Psoas muscle (tissue), 8 donors: ENCODE measurements around the gene GOLGA1. TPM values are rescaled to one million over a fixed set of nuclear protein-coding genes. Genes with fewer than 3 reads are reported as not detected.

ENCODE experiments used
- ATAC-seq, 4 donors: fragments of 200-7000 bp; cut with Tn5 transposase; one replicate each; pipeline ENCODE4 v1.9.1; 2020; ENCODE audit warnings: moderate library complexity in 3 of 4, mild to moderate bottlenecking in 2 of 4
- DNase-seq, 2 donors: peaks; one replicate each; pipeline ENCODE4 v3.0.0-alpha.2; 2020
- H3K27ac ChIP-seq: fragments of 200-600 bp; one replicate; pipeline ENCODE4 v1.8.0; 2022
- H3K27me3 ChIP-seq, 3 donors: fragments of 200-600 bp in 1 of 3; one replicate each; pipeline versions ENCODE4 v1.6.1 to v1.8.0; 2013 to 2022; ENCODE audit warnings: low read length in 2 of 3, mild to moderate bottlenecking in 2 of 3, moderate library complexity in 1 of 3; ENCODE audit not compliant: insufficient read depth in 3 of 3
- H3K36me3 ChIP-seq, 2 donors: fragments of 200-600 bp in 1 of 2; one replicate each; pipeline versions ENCODE4 v1.6.1 to v1.8.0; 2013 to 2022; ENCODE audit warnings: low read depth in 1 of 2, mild to moderate bottlenecking in 1 of 2, moderate library complexity in 1 of 2; ENCODE audit not compliant: insufficient read depth in 1 of 2
- H3K4me1 ChIP-seq: fragments of 200-600 bp; one replicate; pipeline ENCODE4 v1.8.0; 2022
- H3K4me3 ChIP-seq: fragments of 200-600 bp; one replicate; pipeline ENCODE4 v1.8.0; 2022; ENCODE audit warnings: mild to moderate bottlenecking
- H3K9me3 ChIP-seq: fragments of 200-600 bp; one replicate; pipeline ENCODE4 v1.8.0; 2022
- whole genome bisulfite sequencing, 3 donors: extraction: QIAGEN DNeasy Blood & Tissue Kit; methylation state at CpG; one replicate each; pipeline versions ENCODE4 v1.1.6 to v1.1.7; 2013; 5-methylcytosine and 5-hydroxymethylcytosine counted together
- intact Hi-C, 2 donors: fragments of 100-400 bp; cut with DNase I; formaldehyde crosslinking; loops; one replicate each; pipeline versions ENCODE4 v1.11.0 to v1.14.2; 2022
- polyA plus RNA-seq, 3 donors: library from polyadenylated mRNA; stranded (reverse); fragments of 200-250 nt; gene quantifications; one replicate each; pipeline ENCODE4 v1.2.3, GENCODE V29; 2013
- total RNA-seq, 4 donors: library from RNA; stranded (reverse); fragmentation: NEBNext Ultra II Directional in 2 of 4; extraction: Animal tissue kit (Norgen Biotek cat#: 25700) in 2 of 4; gene quantifications; one replicate each; pipeline versions ENCODE4 v1.2.1 to v1.2.4, GENCODE V29; 2021 to 2023
- TF ChIP-seq, protein P1 (sequence below): fragments of 200-600 bp; IDR thresholded peaks from one replicate; pipeline ENCODE4 v1.8.0; 2022; ENCODE audit warnings: antibody characterized with exemption
- donor health status: healthy with polysubstance abuse.
- donor health status: DM: no; HTN: no; CAD: no; lungs with moderate emphysema.
- donor health status: Bipolar disorder and iron deficiency.
- donor health status: healthy.
- donor health status: DM: yes; HTN: yes; CAD: no.
- donor health status: DM: no; HTN: no; CAD: no.
- donor health status: DM: no; HTN: no; CAD: no.
- donor health status: DM: yes; HTN: yes; CAD: no.

GOLGA1 gene
- total and polyA plus RNA-seq, 7 donors: 8.0 to 23.0 (median 15.2) TPM

DNA sequence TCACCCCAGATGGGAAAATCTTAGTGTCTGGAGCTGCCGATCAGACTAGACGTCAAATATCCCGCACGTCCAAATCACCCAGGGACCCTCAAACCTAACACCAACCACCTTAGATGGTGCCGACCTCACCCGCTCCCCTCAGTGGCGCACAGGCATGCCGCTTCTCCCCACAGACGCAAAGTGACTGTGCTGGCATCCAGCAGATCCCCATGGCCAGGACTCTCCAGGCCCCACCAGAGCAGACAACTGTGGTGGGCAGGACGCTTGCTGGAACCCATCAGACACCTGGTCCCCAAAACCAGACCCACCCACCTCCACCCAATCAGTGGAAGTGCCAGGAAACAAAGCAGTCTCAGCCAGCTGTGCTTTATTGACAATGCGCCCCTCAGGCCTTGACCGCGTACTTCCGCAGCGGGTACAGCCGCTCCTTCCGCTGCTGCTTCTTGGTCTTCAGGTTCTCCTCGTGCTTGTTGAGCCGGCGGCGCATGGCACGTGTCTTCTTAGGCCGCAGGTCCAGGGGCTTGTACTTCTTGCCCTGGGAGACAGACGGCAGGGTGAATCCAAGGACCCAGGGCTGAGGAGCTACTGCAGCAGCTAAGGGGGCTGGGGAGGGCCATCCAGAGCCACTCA lies 83.2 kb downstream of the GOLGA1 start:
- Histone ChIP-seq H3K4me1 (peaks cover 30% of the 10 kb centered on the region), H3K9me3 (no peaks in the 10 kb centered on the region), H3K27me3 (no peaks in the 10 kb centered on the region), H3K4me3 (no peak overlapping the region), H3K36me3 (peaks cover 8 to 50% of the 10 kb centered on the region in 2 donors), H3K27ac (peak overlapping the region; percentile 24)
- 83 to 84% (median 84%) methylated on average over 24 of the region's 24 CpGs for WGBS, 3 donors
- intact Hi-C loops: no loop called here
- ATAC-seq: no peak
- TF ChIP-seq, protein P1, sequence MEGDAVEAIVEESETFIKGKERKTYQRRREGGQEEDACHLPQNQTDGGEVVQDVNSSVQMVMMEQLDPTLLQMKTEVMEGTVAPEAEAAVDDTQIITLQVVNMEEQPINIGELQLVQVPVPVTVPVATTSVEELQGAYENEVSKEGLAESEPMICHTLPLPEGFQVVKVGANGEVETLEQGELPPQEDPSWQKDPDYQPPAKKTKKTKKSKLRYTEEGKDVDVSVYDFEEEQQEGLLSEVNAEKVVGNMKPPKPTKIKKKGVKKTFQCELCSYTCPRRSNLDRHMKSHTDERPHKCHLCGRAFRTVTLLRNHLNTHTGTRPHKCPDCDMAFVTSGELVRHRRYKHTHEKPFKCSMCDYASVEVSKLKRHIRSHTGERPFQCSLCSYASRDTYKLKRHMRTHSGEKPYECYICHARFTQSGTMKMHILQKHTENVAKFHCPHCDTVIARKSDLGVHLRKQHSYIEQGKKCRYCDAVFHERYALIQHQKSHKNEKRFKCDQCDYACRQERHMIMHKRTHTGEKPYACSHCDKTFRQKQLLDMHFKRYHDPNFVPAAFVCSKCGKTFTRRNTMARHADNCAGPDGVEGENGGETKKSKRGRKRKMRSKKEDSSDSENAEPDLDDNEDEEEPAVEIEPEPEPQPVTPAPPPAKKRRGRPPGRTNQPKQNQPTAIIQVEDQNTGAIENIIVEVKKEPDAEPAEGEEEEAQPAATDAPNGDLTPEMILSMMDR: no peak
- no peak for DNase-seq

- peaks cover 7 to 49% of the 10 kb centered on the region in 2 donors for H3K36me3 ChIP-seq
- no peak overlapping the region for H3K27ac ChIP-seq
- TF ChIP-seq, protein P1: no peak
- H3K4me1 ChIP-seq: peaks cover 35% of the 10 kb centered on the region
- H3K9me3 ChIP-seq: no peaks in the 10 kb centered on the region
- H3K4me3 ChIP-seq: no peak overlapping the region
- DNase-seq (no peak), ATAC-seq (no peak)
- WGBS, 3 donors: 59 to 73% (median 65%) methylated on average over 15 to 16 of the region's 16 CpGs
- intact Hi-C loops: no loop called here
- no peaks in the 10 kb centered on the region for H3K27me3 ChIP-seq
Measured at GRCh38 chr9:124855944-124856765, 84.7 kb downstream of the GOLGA1 start.

DNA sequence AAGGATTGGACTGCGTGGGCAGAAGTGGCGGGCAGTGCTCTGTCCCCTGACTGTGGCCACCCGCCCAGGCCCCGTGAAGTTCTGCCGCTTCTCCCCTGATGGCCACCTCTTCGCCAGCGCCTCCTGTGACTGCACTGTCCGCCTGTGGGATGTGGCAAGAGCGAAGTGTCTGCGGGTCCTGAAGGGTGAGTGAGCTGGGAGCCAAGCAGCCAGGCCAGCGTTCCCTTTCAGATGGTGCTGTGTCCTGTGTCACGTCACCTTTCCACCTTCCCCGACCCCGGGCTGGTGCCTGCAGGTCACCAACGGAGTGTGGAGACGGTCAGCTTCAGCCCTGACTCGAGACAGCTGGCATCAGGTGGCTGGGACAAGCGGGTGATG lies 85.3 kb downstream of the GOLGA1 start:
- no peak overlapping the region for H3K4me3 ChIP-seq
- 83 to 84% (median 83%) methylated on average over 18 of the region's 18 CpGs for whole genome bisulfite sequencing, 3 donors
- ATAC-seq (no peak), DNase-seq (no peak)
- TF ChIP-seq, protein P1: no peak
- H3K27me3 ChIP-seq: no peaks in the 10 kb centered on the region
- H3K27ac ChIP-seq: no peak overlapping the region
- intact Hi-C loops: no loop called here
- H3K36me3 ChIP-seq: peaks cover 4 to 43% of the 10 kb centered on the region in 2 donors
- peaks cover 33% of the 10 kb centered on the region for H3K4me1 ChIP-seq
- no peaks in the 10 kb centered on the region for H3K9me3 ChIP-seq

- Histone ChIP-seq H3K4me1 (peaks cover 27% of the 10 kb centered on the region), H3K27ac (no peak overlapping the region), H3K4me3 (no peak overlapping the region), H3K9me3 (no peaks in the 10 kb centered on the region), H3K36me3 (peaks cover 0 to 36% of the 10 kb centered on the region in 2 donors), H3K27me3 (no peaks in the 10 kb centered on the region)
- TF ChIP-seq, protein P1: no peak
- WGBS, 3 donors: 70 to 76% (median 74%) methylated on average over 7 of the region's 7 CpGs
- intact Hi-C loops: no loop called here
- DNase-seq: no peak
- ATAC-seq: no peak
Measured at GRCh38 chr9:124854822-124855221, 86.1 kb downstream of the GOLGA1 start.
